ENCODE measurements around the gene HLA-A. TPM values are rescaled to one million over a fixed set of nuclear protein-coding genes. Genes with fewer than 3 reads are reported as not detected.

HLA-A gene
- total RNA-seq, 1 donor from 2014 or later, result 1,592 TPM

- DNase-seq, result no peak
- Mint-ChIP-seq H3K27me3 (no peaks in the 10 kb centered on the region), H3K27ac (no peak overlapping the region), H3K4me3 (no peak overlapping the region), H3K36me3 (ENCODE audit: low read depth) (no peaks in the 10 kb centered on the region), H3K9me3 (no peaks in the 10 kb centered on the region), H3K4me1 (no peaks in the 10 kb centered on the region)
- intact Hi-C loops (cut with micrococcal nuclease), result no loop called here
- TF ChIP-seq CTCF (IDR thresholded peaks at IDR 0.05), result no peak
- POLR2A ChIA-PET, result no interaction called here
- no peak for ATAC-seq (ENCODE audit: low read depth)
- CTCF ChIA-PET, result no interaction called here
Measured at GRCh38 chr6:29917857-29918256, 24.5 kb upstream of the HLA-A start.

- no peaks in the 10 kb centered on the region for H3K9me3 Mint-ChIP-seq
- no peaks in the 10 kb centered on the region for H3K27me3 Mint-ChIP-seq
- TF ChIP-seq CTCF (IDR thresholded peaks at IDR 0.05), result no peak
- ChIA-PET POLR2A (no interaction called here), CTCF (no interaction called here)
- no peak overlapping the region for H3K27ac Mint-ChIP-seq
- intact Hi-C loops (cut with micrococcal nuclease), result no loop called here
- no peak overlapping the region for H3K4me3 Mint-ChIP-seq
- H3K36me3 Mint-ChIP-seq (ENCODE audit: low read depth), result no peaks in the 10 kb centered on the region
- DNase-seq (no peak), ATAC-seq (ENCODE audit: low read depth) (no peak)
- H3K4me1 Mint-ChIP-seq, result peaks cover 2% of the 10 kb centered on the region
Measured at GRCh38 chr6:29919506-29920445, 22.6 kb upstream of the HLA-A start.

- ATAC-seq (ENCODE audit: low read depth), result no peak
- Mint-ChIP-seq H3K4me3 (no peak overlapping the region), H3K27ac (no peak overlapping the region), H3K9me3 (no peaks in the 10 kb centered on the region), H3K27me3 (no peaks in the 10 kb centered on the region), H3K36me3 (ENCODE audit: low read depth) (no peaks in the 10 kb centered on the region), H3K4me1 (peaks cover 13% of the 10 kb centered on the region)
- DNase-seq, result no peak
- ChIA-PET CTCF (no interaction called here), POLR2A (interaction anchor here (3.3 kb wide), 1 partner anchor 41 kb away, joined by 31 read pairs; no protein-coding TSS in a partner anchor)
- no peak for TF ChIP-seq CTCF (IDR thresholded peaks at IDR 0.05)
- intact Hi-C loops (cut with micrococcal nuclease), result no loop called here
Measured at GRCh38 chr6:29924287-29924686, 18.0 kb upstream of the HLA-A start.

- H3K4me3 Mint-ChIP-seq, result peak overlapping the region; percentile 48
- ChIA-PET POLR2A (interaction anchor here (1.2 to 3.3 kb wide), 2 partner anchors 41 to 142 kb away, joined by 3 to 31 read pairs; partner anchors contain the start of gene PPP1R11), CTCF (no interaction called here)
- intact Hi-C loops (cut with micrococcal nuclease), result loop anchor here (5.0 kb wide), 1 partner anchor 83 kb away; no protein-coding TSS in a partner anchor
- H3K4me1 Mint-ChIP-seq, result peaks cover 16% of the 10 kb centered on the region
- no peaks in the 10 kb centered on the region for H3K36me3 Mint-ChIP-seq (ENCODE audit: low read depth)
- no peak for ATAC-seq (ENCODE audit: low read depth)
- H3K9me3 Mint-ChIP-seq, result no peaks in the 10 kb centered on the region
- H3K27ac Mint-ChIP-seq, result peak overlapping the region; percentile 76
- no peak for TF ChIP-seq CTCF (IDR thresholded peaks at IDR 0.05)
- no peaks in the 10 kb centered on the region for H3K27me3 Mint-ChIP-seq
- no peak for DNase-seq
Measured at GRCh38 chr6:29924731-29925130, 17.6 kb upstream of the HLA-A start.

- Mint-ChIP-seq H3K4me1 (peaks cover 16% of the 10 kb centered on the region), H3K4me3 (peak overlapping the region; percentile 90), H3K9me3 (no peaks in the 10 kb centered on the region), H3K27ac (peak overlapping the region; percentile 94), H3K27me3 (no peaks in the 10 kb centered on the region), H3K36me3 (ENCODE audit: low read depth) (no peaks in the 10 kb centered on the region)
- DNase-seq (no peak), ATAC-seq (ENCODE audit: low read depth) (no peak)
- intact Hi-C loops (cut with micrococcal nuclease), result loop anchor here (5.0 kb wide), 1 partner anchor 82 kb away; no protein-coding TSS in a partner anchor
- no peak for TF ChIP-seq CTCF (IDR thresholded peaks at IDR 0.05)
- CTCF ChIA-PET, result no interaction called here
- POLR2A ChIA-PET, result interaction anchor here (1.0 to 3.3 kb wide), 5 partner anchors 16 to 141 kb away, joined by 3 to 31 read pairs (median 7); partner anchors contain the start of genes HLA-A, POLR1H and PPP1R11
Measured at GRCh38 chr6:29925321-29925720, 17.0 kb upstream of the HLA-A start.
